ENCODE data around the gene C17orf78. TPM values are rescaled to one million over a fixed set of nuclear protein-coding genes. Genes with fewer than 3 reads are reported as not detected.
"Not testable (repeated sequence)": the region's sequence is repeated elsewhere in the genome, so short reads cannot be mapped to it uniquely, and the experiment has no call there.

Gene C17orf78
- polyA plus RNA-seq, 1 donor from 2014 or later: not detected

DNA sequence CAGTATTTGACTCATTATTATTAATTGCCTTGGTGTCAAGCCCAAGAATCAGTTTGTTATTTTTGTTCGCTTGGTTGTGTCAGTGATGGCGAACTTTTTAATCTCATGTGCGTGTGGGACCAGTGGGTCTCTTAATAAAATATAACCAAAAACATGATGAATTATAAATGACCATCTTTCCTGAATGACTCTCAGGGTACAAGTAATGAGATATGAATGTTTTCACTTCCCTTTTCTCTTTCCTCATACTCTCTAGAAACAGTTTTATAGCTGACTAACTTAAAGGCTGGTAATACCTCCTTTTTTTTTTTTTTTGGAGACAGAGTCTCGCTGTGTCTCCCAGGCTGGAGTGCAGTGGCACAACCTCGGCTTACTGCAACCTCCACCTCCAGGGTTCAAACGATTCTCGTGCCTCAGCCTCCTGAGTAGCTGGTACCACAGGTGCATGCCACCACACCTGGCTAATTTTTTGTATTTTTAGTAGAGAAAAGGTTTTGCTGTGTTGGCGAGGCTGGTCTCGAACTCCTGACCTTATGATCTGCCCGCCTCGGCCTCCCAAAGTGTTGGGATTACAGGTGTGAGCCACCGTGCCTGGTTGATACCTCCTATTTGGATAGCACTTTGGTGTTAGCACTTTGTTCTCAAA is 65.7 kb downstream of the C17orf78 start:
- not testable (repeated sequence) for H3K36me3 Mint-ChIP-seq, H3K4me1 Mint-ChIP-seq, H3K4me3 Mint-ChIP-seq, H3K27ac Mint-ChIP-seq, H3K9me3 Mint-ChIP-seq, H3K27me3 Mint-ChIP-seq

Other genes with a start within 250 kb of the C17orf78 start
- gene ACACA, start 30.9 kb downstream of the C17orf78 start, polyA plus RNA-seq: 6.0 TPM
- gene TADA2A, start 30.9 kb downstream of the C17orf78 start, polyA plus RNA-seq: 15.1 TPM
- 8.5 TPM for gene DUSP14, start 113.9 kb downstream of the C17orf78 start, polyA plus RNA-seq
- gene SYNRG, start 233.4 kb downstream of the C17orf78 start, polyA plus RNA-seq: 70.9 TPM